HG03039 (cell line): ENCODE data around the gene RXFP2.

Experiments used
- ATAC-seq: cut with Tn5 transposase; IDR thresholded peaks from one replicate; pipeline ENCODE4 v1.9.1; 2021; ENCODE audit warnings: mild to moderate bottlenecking, moderate library complexity; ENCODE audit not compliant: unreplicated experiment

Gene RXFP2, protein sequence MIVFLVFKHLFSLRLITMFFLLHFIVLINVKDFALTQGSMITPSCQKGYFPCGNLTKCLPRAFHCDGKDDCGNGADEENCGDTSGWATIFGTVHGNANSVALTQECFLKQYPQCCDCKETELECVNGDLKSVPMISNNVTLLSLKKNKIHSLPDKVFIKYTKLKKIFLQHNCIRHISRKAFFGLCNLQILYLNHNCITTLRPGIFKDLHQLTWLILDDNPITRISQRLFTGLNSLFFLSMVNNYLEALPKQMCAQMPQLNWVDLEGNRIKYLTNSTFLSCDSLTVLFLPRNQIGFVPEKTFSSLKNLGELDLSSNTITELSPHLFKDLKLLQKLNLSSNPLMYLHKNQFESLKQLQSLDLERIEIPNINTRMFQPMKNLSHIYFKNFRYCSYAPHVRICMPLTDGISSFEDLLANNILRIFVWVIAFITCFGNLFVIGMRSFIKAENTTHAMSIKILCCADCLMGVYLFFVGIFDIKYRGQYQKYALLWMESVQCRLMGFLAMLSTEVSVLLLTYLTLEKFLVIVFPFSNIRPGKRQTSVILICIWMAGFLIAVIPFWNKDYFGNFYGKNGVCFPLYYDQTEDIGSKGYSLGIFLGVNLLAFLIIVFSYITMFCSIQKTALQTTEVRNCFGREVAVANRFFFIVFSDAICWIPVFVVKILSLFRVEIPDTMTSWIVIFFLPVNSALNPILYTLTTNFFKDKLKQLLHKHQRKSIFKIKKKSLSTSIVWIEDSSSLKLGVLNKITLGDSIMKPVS

DNA sequence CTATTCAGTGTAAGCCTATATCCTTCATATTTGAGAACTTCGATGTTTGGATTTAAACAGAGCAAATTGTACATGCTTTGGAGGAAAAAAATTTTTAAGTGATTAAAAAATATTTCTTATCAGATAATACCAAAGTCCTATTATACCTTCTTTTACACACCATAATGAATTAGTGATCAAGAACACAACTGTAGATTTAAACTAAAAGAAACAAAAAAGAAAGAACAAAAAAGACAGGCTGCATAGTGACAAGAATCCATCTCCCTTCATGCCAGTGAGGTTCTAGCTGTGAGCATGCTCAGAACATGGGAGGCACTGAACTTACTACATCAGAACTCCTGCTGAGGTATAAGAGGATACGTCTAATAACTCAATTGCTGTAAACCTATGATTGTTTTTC is at the start of gene RXFP2:
Gene RXFP2 (plus strand): TSS at position 301 of the 400 bp plus-strand sequence. CDS start 87 bp downstream, at position 388.
- ATAC-seq = no peak

DNA sequence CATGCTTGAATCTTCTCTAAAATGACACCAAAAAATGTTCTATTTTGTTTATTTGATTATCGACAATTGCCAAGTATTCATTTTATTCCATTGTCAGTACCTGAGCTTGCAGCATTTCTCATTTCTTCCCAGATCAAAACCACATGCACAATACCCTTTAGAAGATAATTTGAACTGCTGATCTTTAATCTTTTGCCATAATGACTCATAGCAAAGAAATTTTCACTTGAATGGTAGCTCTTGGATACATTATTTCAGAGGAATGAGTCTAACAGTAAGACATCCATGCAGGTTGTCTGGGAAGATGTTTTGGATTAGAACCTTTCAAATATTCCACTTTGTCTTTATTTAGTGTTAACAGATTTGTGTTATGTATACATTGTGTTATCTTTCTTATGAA is 42.0 kb upstream of the RXFP2 start:
- no peak for ATAC-seq

DNA sequence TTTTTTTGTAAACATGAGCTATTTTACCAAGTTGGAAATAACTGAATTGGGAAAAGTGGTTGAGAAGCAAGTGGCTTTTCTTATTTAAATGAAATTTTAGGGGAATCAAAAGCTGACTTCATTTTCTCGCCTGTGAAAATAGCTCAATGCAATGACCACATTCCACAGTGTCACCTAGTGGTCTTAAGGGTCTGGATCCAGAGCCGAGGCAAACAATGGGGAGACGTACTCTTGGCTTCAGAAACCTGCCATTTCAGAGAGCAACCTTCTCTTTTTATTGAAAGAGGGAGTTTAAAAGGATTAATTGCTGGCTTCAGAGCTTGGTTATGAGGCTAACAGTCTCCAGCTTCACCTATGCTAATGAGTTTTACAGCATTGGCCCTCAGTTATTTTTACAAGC is 39.7 kb upstream of the RXFP2 start:
- no peak for ATAC-seq

DNA sequence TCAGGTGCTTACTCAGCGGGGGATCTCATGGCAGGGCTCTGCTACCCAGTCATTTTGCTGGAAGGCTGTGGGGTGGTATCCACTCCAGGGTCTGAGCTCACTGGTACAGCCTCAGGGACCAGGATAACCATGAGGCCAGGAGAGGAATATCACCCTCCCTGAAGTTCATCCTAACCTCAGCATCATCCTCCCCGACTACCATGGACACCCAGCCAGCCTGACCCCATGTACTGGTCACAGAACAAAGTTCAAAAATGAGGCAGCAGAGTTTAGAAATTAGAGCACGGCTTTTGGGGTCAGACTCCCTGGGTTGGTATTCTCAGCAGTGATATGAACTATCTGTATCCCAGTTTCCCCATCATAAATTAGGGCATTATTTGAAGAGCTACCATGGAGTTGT is 35.5 kb upstream of the RXFP2 start:
- no peak for ATAC-seq

DNA sequence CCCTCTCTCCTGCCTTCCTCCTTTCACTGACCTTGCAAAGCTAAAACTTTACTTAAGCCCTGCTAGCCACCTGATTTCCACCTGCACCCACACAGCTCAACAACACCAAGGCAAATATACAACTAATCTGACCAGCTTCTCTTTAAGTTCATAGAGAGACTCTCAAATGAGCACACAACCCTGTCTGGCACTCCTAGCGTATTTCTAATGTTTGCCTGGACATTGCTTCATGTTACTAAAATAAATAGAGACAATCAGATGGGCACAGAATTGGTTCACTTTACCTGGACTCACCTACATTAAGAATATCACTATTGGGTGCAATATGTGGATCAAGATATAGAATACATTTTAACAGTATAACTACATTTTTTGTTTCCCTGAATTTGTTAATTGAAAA is 33.2 kb upstream of the RXFP2 start:
- no peak for ATAC-seq

DNA sequence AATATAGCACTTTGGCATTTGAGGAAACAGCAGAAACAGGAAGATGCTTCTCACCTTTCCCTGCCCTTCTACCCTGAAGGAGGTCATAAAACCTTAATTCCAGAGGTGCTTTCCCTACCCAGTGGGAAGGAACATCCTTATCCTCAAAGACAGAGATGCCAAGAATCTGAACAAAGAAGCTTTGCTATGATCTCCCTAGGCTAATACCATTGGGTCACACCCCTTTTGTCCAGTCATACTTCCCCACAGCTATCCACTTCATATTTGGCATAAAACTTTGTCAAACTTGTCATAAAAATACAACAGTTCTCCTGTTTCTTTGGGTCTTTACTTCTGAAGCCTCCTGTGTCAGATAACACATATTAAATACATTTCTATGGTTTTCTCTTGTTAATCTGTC is 21.7 kb upstream of the RXFP2 start:
- ATAC-seq = no peak

DNA sequence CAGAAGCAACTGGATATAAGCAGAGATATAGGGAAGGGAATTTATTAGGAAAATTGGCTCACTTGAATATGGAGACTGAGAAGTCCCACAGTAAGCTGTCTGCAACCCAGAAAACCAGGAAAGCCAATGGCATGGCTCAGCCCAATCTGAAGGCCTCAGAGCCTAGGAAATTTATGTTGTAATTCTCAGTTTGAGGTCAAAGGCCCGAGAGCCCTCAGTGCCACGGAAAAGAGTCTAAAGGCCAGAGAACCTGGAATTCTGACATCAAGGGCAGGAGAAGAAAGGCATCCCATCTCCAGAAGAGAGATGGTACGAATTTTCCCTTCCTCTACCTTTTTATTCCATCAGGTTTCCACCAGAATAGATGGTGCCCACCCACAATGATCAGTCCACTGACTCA is 20.1 kb upstream of the RXFP2 start:
- no peak for ATAC-seq

DNA sequence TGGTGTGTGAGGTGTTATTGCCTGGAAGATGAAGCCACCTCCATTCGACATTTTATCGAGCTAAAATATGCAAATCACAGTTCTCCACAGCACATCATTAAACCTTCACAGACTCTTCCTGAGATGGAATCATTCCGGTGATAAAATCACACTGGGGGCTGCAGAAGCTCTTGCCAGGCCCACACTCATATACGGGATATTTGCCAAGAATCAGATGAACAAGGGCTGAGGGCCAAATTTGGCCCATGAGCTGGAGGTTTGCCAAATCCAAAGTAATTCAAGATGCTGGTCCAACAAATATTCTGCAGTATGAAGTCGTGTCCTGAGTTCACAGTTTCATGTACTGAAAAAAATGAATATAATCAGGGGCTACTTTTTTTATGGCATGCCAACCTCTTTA is 16.7 kb upstream of the RXFP2 start:
- ATAC-seq = no peak

DNA sequence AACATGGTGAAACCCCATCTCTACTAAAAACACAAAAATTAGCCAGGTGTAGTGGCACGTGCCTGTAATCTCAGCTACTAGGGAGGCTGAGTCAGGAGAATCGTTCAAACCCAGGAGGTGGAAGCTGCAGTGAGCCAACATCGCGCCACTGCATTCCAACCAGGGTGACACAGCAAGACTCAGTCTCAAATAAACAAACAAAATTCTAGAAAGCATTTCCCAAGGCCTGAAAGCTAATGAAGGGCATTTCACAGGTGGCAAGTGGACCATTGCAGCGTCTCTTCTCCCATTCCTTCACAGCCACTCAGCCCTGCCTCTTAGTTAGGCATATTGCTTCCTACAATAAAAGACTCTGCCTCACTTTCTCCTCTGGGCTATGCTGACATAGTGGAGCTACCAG is 13.5 kb upstream of the RXFP2 start:
- no peak for ATAC-seq

DNA sequence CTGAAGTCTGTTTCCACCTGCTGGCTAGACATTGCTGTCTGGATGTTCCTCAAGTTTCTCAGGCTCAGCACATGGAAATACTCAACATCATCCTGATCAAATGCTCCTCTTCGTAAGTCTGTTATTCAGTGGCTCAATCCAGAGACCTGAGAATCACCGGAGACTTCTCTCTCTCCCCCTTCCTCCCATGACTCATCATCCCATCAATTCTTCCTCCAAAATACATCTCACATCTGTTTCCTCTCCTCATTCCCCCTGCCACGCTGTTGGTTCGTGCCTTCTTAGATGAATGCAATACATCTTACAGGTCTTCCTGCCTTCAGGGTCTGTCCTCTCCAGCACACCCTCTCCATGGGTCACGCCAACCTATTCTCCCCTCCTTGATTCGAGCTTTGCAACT is 7.4 kb upstream of the RXFP2 start:
- ATAC-seq = no peak

DNA sequence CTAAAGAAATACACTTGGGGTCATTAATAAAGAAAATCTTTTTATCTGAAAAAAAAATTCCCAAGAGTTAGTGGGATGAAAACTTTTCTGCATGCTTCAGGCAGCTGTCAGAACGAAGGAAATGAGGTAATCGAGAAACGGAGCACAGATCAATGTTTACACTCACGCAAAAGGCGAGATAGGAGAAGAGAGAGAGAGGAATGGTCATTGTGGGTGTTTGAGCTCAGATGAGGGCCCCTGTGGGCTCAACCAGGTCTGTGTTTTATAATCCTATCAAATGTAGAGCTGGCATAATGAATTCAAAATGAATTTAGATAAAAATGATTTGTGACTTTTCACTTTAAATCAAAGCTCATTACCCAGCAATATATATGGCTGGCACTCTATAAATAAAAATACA is 6.3 kb upstream of the RXFP2 start:
- no peak for ATAC-seq

DNA sequence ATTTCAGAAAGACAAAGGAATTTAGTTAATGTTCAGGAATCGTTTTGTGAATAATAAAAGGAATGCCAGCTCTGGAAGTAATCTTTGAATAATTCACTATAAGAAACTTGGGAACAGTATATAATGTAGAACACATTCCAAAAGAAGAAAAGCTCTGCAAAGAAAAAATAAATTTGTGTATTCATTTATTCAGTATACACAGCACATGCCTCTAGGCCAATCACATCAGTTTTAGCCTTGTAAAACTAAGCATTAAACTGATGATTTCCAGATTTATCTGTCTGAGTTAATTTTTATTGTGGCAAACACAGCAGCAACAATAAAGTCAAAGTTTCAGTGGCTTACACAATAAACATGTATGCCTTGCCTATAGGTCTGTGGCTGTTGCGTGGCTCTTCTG is 5.7 kb upstream of the RXFP2 start:
- no peak for ATAC-seq

DNA sequence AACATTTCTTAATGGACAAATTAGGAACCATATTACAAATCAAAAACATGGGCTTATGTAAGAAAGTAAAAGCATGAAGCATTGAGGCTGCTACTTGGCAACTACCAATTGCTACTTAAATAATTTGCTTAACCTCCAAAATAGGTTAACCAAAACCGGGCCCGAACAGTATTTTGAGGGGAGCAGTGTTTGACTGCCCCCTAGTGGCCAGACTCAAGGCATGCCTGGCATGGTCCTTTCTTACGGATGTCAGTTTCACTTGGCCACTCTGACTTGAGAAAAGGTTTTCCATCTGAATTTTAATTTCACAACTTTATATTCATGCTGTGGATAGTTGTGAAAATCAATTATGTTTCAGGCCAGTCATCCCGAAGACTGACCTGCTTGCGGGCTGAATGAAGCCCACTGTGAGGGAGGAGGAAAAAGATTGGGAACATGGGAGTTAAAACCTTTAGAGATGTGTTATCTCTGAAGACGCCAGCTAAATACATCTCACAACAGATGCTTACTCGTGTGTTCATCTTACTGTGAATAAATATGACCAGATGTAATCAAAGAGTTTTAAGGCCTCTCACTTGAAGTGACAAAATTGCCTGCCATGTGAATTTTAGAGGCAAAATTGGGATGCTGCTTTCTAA is 2.9 kb downstream of the RXFP2 start:
- no peak for ATAC-seq

DNA sequence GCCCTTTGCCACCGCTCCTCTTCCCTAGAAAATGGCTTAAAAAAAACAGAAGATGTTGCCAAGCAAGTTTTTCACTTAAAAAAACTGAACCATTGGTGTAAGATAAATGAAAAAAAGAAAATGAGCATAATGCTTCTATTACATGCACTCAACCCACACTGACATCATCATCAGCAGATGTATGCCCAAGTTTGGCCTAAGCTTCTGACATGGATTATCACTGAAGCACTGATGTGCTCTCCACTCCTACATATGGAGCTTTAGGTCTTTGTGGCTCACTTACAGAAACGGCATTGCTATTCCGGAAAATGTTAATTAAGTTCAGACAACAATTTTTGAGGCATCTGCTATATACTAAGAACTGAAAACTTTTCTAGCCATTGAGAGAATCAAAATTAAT is 8.0 kb downstream of the RXFP2 start:
- ATAC-seq = no peak

DNA sequence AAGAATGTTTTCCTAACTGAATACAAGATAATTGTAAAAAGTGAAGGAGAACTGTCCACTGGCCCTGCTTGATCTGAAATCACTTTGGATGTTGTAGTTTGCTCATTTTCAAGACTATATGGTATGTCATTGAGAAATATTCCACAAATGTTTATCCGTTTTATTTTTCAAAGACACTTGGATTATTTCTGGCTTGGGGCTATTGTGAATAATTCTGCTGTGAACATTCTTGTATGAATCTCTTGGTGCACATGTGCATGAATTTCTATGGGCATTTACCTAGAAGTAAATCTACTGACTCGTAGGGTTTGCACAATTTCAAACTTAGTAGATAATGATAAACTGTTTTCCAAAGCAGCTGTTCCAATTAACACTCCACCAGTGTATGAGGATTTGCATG is 8.6 kb downstream of the RXFP2 start:
- no peak for ATAC-seq

DNA sequence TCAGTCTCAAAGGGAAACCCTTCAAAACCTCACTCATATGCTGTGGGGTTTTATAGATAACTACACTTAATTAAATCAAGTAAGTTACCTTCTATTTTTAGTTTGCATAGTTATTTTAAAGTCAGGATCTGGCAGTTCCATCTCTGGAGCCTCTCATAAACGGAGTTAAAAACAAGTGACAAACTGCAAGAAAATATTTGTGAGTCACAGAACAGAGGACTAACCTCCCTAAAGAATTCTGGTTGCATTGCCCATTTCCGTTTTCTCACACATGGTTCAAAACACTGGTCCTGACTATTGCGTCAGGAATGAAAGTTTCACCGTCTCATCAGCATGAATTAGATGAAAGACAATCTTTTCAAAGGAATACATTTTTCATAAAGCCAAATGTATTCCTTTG is 10.6 kb downstream of the RXFP2 start:
- no peak for ATAC-seq

DNA sequence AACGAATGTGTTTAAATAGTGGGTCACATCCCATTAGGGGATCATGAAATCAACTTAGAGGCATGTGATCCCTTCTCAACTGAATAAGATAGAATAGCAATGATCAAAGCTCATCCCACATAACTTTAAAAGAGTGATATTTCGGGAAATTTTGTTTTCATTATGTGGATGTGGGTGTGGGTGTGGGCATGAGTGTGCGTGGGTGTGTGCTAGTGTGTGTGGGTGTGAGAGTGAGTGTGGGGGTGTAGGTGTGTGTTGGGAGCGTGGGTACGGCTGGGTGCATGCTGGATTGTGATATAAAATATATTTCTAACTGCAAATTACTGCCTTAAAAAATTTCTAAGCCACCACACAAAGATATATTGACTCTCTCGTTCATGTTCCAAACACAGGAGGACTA is 15.9 kb downstream of the RXFP2 start:
- no peak for ATAC-seq

DNA sequence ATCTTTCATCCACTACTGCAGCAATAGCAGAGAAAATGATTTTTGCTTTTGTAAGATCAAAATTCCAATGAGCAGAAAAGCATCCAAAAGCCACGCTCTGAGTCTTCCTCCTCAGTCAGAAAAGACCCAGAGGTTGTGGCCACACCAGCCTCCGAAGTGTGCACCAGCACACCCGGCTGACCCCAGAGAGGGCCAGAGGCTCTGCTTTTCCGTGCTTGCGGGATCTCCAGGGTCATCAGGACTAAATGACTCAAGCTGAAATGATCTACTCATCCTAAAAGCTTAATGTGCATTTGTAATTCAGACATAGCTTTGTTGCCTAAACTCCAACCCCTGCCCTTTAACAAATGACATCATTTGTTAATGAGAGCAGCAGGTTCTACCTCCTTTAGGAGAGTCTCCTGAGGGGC is 16.5 kb downstream of the RXFP2 start:
- no peak for ATAC-seq

DNA sequence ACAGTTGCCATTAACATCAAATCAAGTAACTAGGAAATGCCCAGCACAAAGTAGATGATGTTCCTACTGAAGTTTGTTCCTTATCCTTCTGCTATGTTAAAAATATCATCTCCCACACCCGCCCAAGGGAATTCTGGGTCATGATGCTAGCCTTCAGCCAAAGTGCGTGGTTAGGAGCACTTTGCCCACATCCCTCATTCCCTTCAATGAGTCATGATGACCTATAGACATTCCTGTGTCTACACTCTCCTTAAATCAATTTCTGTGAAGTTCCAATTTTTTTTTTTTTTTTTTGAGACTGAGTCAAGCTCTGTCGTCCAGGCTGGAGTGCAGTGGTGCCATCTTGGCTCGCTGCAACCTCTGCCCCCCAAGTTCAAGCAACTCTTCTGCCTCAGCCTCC is 17.0 kb downstream of the RXFP2 start:
- no peak for ATAC-seq

DNA sequence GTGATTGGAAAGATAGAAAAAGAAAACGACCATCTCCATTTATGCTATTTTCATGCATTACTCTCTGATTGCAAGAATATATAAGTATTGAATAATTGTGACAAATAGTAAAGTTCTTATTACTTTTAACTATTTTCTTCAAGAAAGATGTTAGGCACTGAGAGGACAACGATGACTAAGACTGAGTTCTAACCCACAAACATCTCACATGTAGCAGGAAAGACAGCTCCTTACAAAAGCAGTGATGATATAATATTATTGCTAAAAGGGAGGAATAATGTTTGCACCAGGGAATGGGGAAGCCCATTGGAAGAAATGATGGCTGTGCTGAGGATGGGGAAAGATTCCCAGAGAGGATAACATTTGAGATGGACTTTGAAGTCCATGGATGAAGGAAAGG is 22.6 kb downstream of the RXFP2 start:
- no peak for ATAC-seq

DNA sequence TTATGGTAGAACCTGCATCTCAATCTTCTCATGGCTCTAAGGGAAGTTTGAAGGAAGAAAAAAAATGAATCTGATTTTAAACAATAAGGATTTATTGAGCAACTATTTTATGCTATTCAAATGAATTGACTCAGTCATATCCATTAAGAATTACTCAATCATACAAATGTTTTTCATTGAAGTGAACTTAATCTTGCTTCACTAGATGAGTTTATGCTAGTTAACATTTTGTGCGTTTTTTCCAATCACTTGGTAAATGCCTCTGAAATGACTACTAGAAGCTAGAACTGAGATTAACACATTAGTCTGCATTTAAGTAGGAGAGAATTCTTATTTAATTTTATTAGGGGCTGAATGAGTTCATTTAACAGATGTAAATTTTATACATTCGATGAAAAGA is 25.2 kb downstream of the RXFP2 start:
- no peak for ATAC-seq
